ENCODE measurements around the gene SLC1A4. TPM values are rescaled to one million over a fixed set of nuclear protein-coding genes. Genes with fewer than 3 reads are reported as not detected.

The SLC1A4 gene
- total and polyA plus RNA-seq, 4 donors: 3.4 to 23.4 (median 9.6) TPM

GRCh38 chr2:64992218-64992617, 3.0 kb downstream of the SLC1A4 start:
- 97% methylated on average over 5 of the region's 5 CpGs for WGBS
- no peak for DNase-seq (ENCODE audit: low spot score)
- H3K4me1 ChIP-seq (ENCODE audit: control insufficient read depth in 4 of 4, insufficient read depth in 4 of 4, low read length in 3 of 4): peaks cover 5 to 26% (median 14%) of the 10 kb centered on the region in 4 donors
- no peak overlapping the region for H3K9ac ChIP-seq (ENCODE audit: low read depth in 1 of 2, low read length in 2 of 2)
- H3K36me3 ChIP-seq (ENCODE audit: control insufficient read depth in 4 of 4, insufficient read depth in 3 of 4, low read depth in 1 of 4, low read length in 3 of 4): no peaks in the 10 kb centered on the region
- H3K4me3 ChIP-seq (ENCODE audit: low read depth in 1 of 3, low read length in 3 of 3): no peak overlapping the region
- no peak overlapping the region for H3K27ac ChIP-seq (ENCODE audit: low read depth in 1 of 2, low read length in 2 of 2)
- no peak for TF ChIP-seq GABPA (IDR thresholded peaks at IDR 0.05 in 1 of 2, conservative IDR thresholded peaks at IDR 0.05 in 1 of 2)
- no peak for TF ChIP-seq ZBTB33 (IDR thresholded peaks at IDR 0.05)
- no peak for TF ChIP-seq REST (IDR thresholded peaks at IDR 0.05)
- H3K27me3 ChIP-seq (ENCODE audit: control insufficient read depth in 4 of 4, insufficient read depth in 4 of 4, low read length in 3 of 4): no peaks in the 10 kb centered on the region
- no peaks in the 10 kb centered on the region for H3K9me3 ChIP-seq (ENCODE audit: control insufficient read depth in 4 of 4, low read length in 3 of 4)

GRCh38 chr2:64992990-64993389, 3.8 kb downstream of the SLC1A4 start:
- TF ChIP-seq HNF4A (conservative IDR thresholded peaks at IDR 0.05): no peak
- no peak for TF ChIP-seq YY1 (IDR thresholded peaks at IDR 0.05)
- no peak for TF ChIP-seq ATF3 (IDR thresholded peaks at IDR 0.05)
- TF ChIP-seq NR2F2 (IDR thresholded peaks at IDR 0.05): no peak
- TF ChIP-seq SP1 (IDR thresholded peaks at IDR 0.05): no peak
- TF ChIP-seq TAF1 (conservative IDR thresholded peaks at IDR 0.05): no peak
- TF ChIP-seq MAX (IDR thresholded peaks at IDR 0.05): no peak
- TF ChIP-seq GABPA (IDR thresholded peaks at IDR 0.05 in 1 of 2, conservative IDR thresholded peaks at IDR 0.05 in 1 of 2): no peak
- no peak for TF ChIP-seq RAD21 (IDR thresholded peaks at IDR 0.05)
- no peak for TF ChIP-seq JUND (IDR thresholded peaks at IDR 0.05)
- TF ChIP-seq FOXA1 (IDR thresholded peaks at IDR 0.05): no peak
- TF ChIP-seq FOXA2 (IDR thresholded peaks at IDR 0.05): no peak
- no peak for TF ChIP-seq HNF4G (IDR thresholded peaks at IDR 0.05)
- no peak for TF ChIP-seq ZBTB33 (IDR thresholded peaks at IDR 0.05)
- TF ChIP-seq CTCF (IDR thresholded peaks at IDR 0.05; ENCODE audit: low read depth, low read length, missing input control): no peak
- H3K4me3 ChIP-seq (ENCODE audit: low read depth in 1 of 3, low read length in 3 of 3): no peak overlapping the region
- no peak for DNase-seq (ENCODE audit: low spot score)
- no peak overlapping the region for H3K9ac ChIP-seq (ENCODE audit: low read depth in 1 of 2, low read length in 2 of 2)
- H3K27ac ChIP-seq (ENCODE audit: low read depth in 1 of 2, low read length in 2 of 2): no peak overlapping the region
- H3K27me3 ChIP-seq (ENCODE audit: control insufficient read depth in 4 of 4, insufficient read depth in 4 of 4, low read length in 3 of 4): no peaks in the 10 kb centered on the region
- no peaks in the 10 kb centered on the region for H3K9me3 ChIP-seq (ENCODE audit: control insufficient read depth in 4 of 4, low read length in 3 of 4)
- H3K4me1 ChIP-seq (ENCODE audit: control insufficient read depth in 4 of 4, insufficient read depth in 4 of 4, low read length in 3 of 4): peaks cover 5 to 22% (median 13%) of the 10 kb centered on the region in 4 donors
- H3K36me3 ChIP-seq (ENCODE audit: control insufficient read depth in 4 of 4, insufficient read depth in 3 of 4, low read depth in 1 of 4, low read length in 3 of 4): no peaks in the 10 kb centered on the region
- 89% methylated on average over 4 of the region's 4 CpGs for WGBS

Measured in liver (tissue), 9 donors.